ENCODE results near the gene SDK2.

SDK2 gene

GRCh38 chr17:73468221-73468620 lies 176.0 kb downstream of the SDK2 start:
- ChIA-PET POLR2A (no interaction called here), CTCF (no interaction called here)

GRCh38 chr17:73467651-73468050 lies 176.6 kb downstream of the SDK2 start:
- Histone ChIP-seq H3K9me3 (ENCODE audit: control insufficient read depth, insufficient read depth, low read depth, low read length) (no peaks in the 10 kb centered on the region), H3K4me1 (ENCODE audit: control insufficient read depth, insufficient read depth, low read length) (no peaks in the 10 kb centered on the region; the same call in 1 of the 2 replicates), H3K4me3 (ENCODE audit: low read depth, low read length) (no peak overlapping the region), H3K36me3 (ENCODE audit: control insufficient read depth in 2 of 2, insufficient read depth in 1 of 2, low read length in 2 of 2) (no peaks in the 10 kb centered on the region), H3K27ac (ENCODE audit: extremely low read depth, low read depth, low read length) (no peak overlapping the region)
- CTCF ChIA-PET: no interaction called here
- POLR2A ChIA-PET: no interaction called here
- TF ChIP-seq ZIC2 (tag by site-specific recombination; IDR thresholded peaks at IDR 0.05): peak; percentile 10; the same call in 1 of the 2 replicates
- no peak for TF ChIP-seq ZNF600 (tag by site-specific recombination; IDR thresholded peaks at IDR 0.05)

More at GRCh38 chr17:73468221-73468620, 176.0 kb downstream of the SDK2 start:
- no peaks in the 10 kb centered on the region for H3K9me3 ChIP-seq (ENCODE audit: control insufficient read depth, insufficient read depth, low read depth, low read length)
- H3K36me3 ChIP-seq (ENCODE audit: control insufficient read depth in 2 of 2, insufficient read depth in 1 of 2, low read length in 2 of 2): no peaks in the 10 kb centered on the region
- TF ChIP-seq ZBTB21 (tag by site-specific recombination; IDR thresholded peaks at IDR 0.05): no peak
- TF ChIP-seq ZNF654 (tag by site-specific recombination; IDR thresholded peaks at IDR 0.05; ENCODE audit: low read depth): no peak
- TF ChIP-seq ZNF670 (tag by site-specific recombination; IDR thresholded peaks at IDR 0.05; ENCODE audit: low read depth): no peak
- TF ChIP-seq KLF10 (tag by site-specific recombination; IDR thresholded peaks at IDR 0.05): no peak
- TF ChIP-seq ZNF280D (tag by site-specific recombination; IDR thresholded peaks at IDR 0.05): no peak
- no peak for TF ChIP-seq ZIC2 (tag by site-specific recombination; IDR thresholded peaks at IDR 0.05)
- no peak for TF ChIP-seq ZNF704 (tag by site-specific recombination; IDR thresholded peaks at IDR 0.05)
- no peak for TF ChIP-seq ZNF311 (tag by site-specific recombination; IDR thresholded peaks at IDR 0.05; ENCODE audit: borderline replicate concordance)
- TF ChIP-seq ZNF596 (tag by site-specific recombination; IDR thresholded peaks at IDR 0.05): no peak
- no peak for TF ChIP-seq ZNF19 (tag by site-specific recombination; IDR thresholded peaks at IDR 0.05; ENCODE audit: low read depth)
- no peak for TF ChIP-seq ZNF785 (tag by site-specific recombination; IDR thresholded peaks at IDR 0.05)
- TF ChIP-seq ZBTB20 (tag by site-specific recombination; IDR thresholded peaks at IDR 0.05): no peak
- TF ChIP-seq ZNF513 (tag by site-specific recombination; IDR thresholded peaks at IDR 0.05): no peak
- TF ChIP-seq GFI1B (tag by site-specific recombination; IDR thresholded peaks at IDR 0.05): no peak
- TF ChIP-seq ZNF529 (tag by site-specific recombination; IDR thresholded peaks at IDR 0.05; ENCODE audit: insufficient replicate concordance): no peak
- no peak for TF ChIP-seq ZNF211 (tag by site-specific recombination; IDR thresholded peaks at IDR 0.05; ENCODE audit: low read depth)
- TF ChIP-seq ZNF18 (tag by site-specific recombination; IDR thresholded peaks at IDR 0.05): no peak
- no peak overlapping the region for H3K4me3 ChIP-seq (ENCODE audit: low read depth, low read length)
- no peak overlapping the region for H3K27ac ChIP-seq (ENCODE audit: extremely low read depth, low read depth, low read length)
- no peaks in the 10 kb centered on the region; the same call in 1 of the 2 replicates for H3K4me1 ChIP-seq (ENCODE audit: control insufficient read depth, insufficient read depth, low read length)
